ENCODE measurements around the gene WIPF3.
"Not testable (repeated sequence)": the region's sequence is repeated elsewhere in the genome, so short reads cannot be mapped to it uniquely, and the experiment has no call there.

WIPF3 gene

GRCh38 chr7:29866490-29866930 is 60.2 kb downstream of the WIPF3 start:
- in situ Hi-C loops (cut with MboI; ENCODE audit: low pct_unique_long_range_greater_than_20kb, low sequenced_read_pairs) = no loop called here
- DNase-seq = no peak

DNA sequence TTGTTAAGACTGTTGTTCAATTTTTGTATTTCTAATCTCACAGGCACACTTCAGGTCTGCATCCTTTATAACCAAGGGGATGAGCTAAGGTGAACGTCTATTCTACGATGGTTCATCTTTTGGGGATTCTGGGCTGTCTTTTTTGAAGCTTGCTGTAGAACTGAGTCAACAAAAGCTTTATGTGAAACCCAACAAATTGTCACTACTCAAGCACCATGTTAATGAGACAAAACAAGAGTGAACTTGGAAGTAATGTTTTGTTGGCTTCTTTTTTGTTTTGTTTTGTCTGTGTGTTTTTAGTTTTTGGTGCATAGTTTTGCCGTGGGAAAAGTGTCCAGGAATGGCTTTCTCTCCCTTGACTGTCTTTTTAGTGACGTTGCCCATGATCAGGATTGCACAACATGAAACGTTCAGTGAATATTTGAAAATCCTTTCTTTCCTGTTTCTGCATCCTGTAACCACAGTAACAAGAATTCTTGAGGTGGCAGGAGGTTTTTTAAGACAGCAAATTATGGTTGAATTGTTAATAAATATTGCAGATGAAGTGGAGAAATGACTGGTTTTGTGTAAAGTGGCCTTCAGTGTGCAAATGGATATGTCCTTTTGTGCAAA is 65.6 kb downstream of the WIPF3 start:
- in situ Hi-C loops (cut with MboI; ENCODE audit: low pct_unique_long_range_greater_than_20kb, low sequenced_read_pairs) = no loop called here
- DNase-seq = no peak

GRCh38 chr7:29873644-29874294 is 67.5 kb downstream of the WIPF3 start:
- DNase-seq = no peak
- in situ Hi-C loops (cut with MboI; ENCODE audit: low pct_unique_long_range_greater_than_20kb, low sequenced_read_pairs) = no loop called here

DNA sequence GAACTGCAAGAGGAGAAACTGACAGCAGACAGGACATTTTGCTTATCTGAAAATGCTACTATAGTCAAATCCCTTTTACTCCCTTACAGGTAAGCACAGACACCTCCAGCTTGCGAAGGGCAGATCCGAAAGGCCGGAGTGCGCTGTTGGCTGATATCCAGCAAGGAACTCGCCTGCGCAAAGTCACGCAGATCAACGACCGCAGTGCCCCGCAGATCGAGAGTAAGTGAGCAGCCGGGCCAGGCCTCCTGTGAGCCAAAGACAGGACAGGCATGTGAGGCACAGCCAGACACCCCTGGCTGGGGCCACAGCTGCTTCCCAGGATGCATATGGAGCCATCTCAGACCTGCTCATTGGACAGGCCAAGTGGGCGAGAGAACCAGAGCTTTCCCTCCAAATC is 69.4 kb downstream of the WIPF3 start:
- no peak for DNase-seq
- in situ Hi-C loops (cut with MboI; ENCODE audit: low pct_unique_long_range_greater_than_20kb, low sequenced_read_pairs) = no loop called here

DNA sequence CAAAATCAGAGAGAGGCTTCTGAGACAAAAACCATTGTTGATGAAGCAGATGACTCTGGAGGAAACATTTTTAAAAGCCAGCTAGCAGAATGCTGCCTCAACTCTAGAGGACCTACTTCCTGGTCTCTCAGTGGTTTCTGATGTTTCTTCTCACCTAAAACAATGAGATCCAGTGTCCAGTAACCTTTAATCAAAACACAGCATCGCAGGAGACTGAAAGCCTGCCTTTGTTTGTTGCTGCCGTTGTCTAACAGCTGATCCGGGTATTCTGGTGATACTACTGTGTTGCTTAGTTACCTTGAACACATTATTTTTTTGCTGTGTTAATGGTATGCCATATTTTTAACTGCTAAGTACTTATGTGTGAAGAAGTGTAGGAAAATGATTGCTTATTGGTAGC is 70.9 kb downstream of the WIPF3 start:
- in situ Hi-C loops (cut with MboI; ENCODE audit: low pct_unique_long_range_greater_than_20kb, low sequenced_read_pairs) = no loop called here
- no peak for DNase-seq

DNA sequence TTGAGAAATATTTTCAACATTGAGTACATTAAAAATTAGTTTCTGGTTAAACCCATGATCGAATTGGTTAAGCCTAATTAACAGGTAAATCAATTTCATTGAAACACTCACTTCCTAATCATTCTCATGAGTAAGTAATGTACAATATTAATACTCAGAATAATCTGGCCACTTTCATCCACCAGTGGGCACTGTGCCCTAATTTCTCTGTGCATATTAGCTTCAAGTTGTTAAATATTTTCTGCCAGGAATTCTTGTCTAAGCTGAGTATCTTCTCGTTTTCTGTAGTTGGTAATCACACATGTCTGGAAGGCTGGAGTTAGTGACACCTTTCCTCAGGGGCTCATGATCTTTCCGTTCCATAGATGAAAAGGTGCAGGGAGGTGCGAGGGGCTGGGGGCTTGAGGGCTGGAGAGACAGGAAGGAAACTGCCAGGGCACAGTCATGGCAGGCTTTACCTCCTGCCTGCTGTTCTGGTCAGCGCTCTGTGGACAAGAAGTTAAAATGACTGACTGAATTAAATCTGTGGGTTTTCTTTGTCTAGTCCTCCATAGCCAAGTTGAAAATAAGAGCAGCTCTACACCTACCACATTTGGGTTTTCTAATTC is 71.9 kb downstream of the WIPF3 start:
- in situ Hi-C loops (cut with MboI; ENCODE audit: low pct_unique_long_range_greater_than_20kb, low sequenced_read_pairs) = no loop called here
- DNase-seq = peak; percentile 52

GRCh38 chr7:29879609-29880008 is 73.3 kb downstream of the WIPF3 start:
- in situ Hi-C loops (cut with MboI; ENCODE audit: low pct_unique_long_range_greater_than_20kb, low sequenced_read_pairs) = no loop called here
- DNase-seq = no peak

DNA sequence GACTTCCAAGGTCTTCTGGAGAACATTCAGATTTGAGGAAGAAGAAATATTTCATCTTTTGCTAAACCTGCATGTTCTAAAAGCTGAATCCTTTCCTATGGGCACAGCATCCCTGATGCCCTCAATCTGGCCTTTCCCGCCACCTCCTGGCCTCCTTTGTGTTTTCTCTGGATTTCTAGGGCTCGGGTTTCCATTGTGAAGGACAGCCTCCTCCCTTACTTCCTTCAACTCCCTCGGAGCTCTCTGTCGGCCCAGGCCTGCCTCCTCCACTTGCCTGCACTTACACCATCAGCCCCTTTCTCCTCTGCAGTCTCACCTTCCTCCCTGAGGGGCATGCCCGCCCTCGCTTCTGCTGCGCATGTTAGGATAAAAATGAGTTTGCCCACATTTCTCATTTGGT is 75.4 kb downstream of the WIPF3 start:
- in situ Hi-C loops (cut with MboI; ENCODE audit: low pct_unique_long_range_greater_than_20kb, low sequenced_read_pairs) = no loop called here
- no peak for DNase-seq

- in situ Hi-C loops (cut with MboI; ENCODE audit: low pct_unique_long_range_greater_than_20kb, low sequenced_read_pairs) = no loop called here
- no peak for DNase-seq
Observed at GRCh38 chr7:29882481-29882880, 76.2 kb downstream of the WIPF3 start.

- DNase-seq = no peak
- in situ Hi-C loops (cut with MboI; ENCODE audit: low pct_unique_long_range_greater_than_20kb, low sequenced_read_pairs) = no loop called here
Observed at GRCh38 chr7:29883462-29884398, 77.4 kb downstream of the WIPF3 start.

- no peak for DNase-seq
- in situ Hi-C loops (cut with MboI; ENCODE audit: low pct_unique_long_range_greater_than_20kb, low sequenced_read_pairs) = no loop called here
Observed at GRCh38 chr7:29884399-29885272, 78.3 kb downstream of the WIPF3 start.

- no peak for DNase-seq
- in situ Hi-C loops (cut with MboI; ENCODE audit: low pct_unique_long_range_greater_than_20kb, low sequenced_read_pairs) = no loop called here
Observed at GRCh38 chr7:29885626-29886025, 79.3 kb downstream of the WIPF3 start.

GRCh38 chr7:29886827-29887226 is 80.5 kb downstream of the WIPF3 start:
- in situ Hi-C loops (cut with MboI; ENCODE audit: low pct_unique_long_range_greater_than_20kb, low sequenced_read_pairs) = no loop called here
- DNase-seq = no peak

DNA sequence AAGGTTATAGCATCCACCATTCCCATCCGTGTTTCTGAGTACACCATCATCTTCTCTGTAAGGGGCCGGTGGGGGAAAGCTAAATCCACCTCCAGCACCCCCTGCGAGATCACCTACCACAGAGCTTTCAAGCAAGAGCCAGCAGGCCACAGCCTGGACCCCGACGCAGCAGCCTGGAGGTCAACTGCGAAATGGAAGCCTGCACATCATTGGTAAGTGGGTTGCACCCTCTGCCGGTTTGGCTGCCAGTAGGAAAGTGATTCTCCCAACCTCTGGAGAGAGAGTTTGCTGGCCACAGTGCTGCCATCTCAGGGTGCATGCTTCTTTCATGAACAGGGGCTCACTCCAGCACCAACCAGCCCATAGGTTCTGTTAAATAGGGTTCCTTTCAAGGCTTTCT is 81.7 kb downstream of the WIPF3 start:
- in situ Hi-C loops (cut with MboI; ENCODE audit: low pct_unique_long_range_greater_than_20kb, low sequenced_read_pairs) = no loop called here
- DNase-seq = no peak

DNA sequence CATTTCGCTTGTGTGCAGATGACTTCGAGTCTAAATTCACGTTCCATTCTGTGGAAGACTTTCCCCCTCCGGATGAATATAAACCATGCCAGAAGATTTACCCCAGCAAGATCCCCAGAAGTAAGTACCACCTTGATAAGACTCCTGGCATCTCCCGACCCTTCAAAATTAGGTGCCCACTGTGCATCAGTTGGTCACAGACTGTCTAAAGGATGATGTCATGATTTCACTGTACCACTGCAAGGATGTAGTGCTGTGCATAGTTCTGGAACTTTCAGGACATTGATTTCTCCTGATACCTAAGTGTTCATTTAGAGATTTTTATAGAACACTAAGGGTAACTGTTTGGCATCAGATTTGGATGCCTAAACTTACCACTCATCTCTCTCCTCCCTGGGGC is 83.0 kb downstream of the WIPF3 start:
- no peak for DNase-seq
- in situ Hi-C loops (cut with MboI; ENCODE audit: low pct_unique_long_range_greater_than_20kb, low sequenced_read_pairs) = no loop called here

- in situ Hi-C loops (cut with MboI; ENCODE audit: low pct_unique_long_range_greater_than_20kb, low sequenced_read_pairs) = no loop called here
- no peak for DNase-seq
Observed at GRCh38 chr7:29890251-29890650, 83.9 kb downstream of the WIPF3 start.

DNA sequence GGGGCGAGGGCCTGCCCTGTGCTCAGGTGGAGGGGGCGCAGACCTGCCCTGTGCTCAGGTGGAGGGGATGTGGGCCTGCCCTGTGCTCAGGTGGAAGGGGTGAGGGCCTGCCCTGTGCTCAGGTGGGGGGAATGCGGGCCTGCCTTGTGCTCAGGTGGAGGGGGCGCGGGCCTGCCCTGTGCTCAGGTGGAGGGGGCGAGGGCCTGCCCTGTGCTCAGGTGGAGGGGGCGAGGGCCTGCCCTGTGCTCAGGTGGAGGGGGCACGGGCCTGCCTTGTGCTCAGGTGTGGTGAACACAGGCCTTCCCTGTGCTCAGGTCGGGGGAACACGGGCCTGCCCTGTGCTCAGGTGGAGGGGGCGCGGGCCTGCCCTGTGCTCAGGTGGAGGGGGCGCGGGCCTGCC is 84.5 kb downstream of the WIPF3 start:
- DNase-seq; in situ Hi-C loops (cut with MboI; ENCODE audit: low pct_unique_long_range_greater_than_20kb, low sequenced_read_pairs): not testable (repeated sequence)

- no peak for DNase-seq
- in situ Hi-C loops (cut with MboI; ENCODE audit: low pct_unique_long_range_greater_than_20kb, low sequenced_read_pairs) = no loop called here
Observed at GRCh38 chr7:29891766-29892165, 85.5 kb downstream of the WIPF3 start.

DNA sequence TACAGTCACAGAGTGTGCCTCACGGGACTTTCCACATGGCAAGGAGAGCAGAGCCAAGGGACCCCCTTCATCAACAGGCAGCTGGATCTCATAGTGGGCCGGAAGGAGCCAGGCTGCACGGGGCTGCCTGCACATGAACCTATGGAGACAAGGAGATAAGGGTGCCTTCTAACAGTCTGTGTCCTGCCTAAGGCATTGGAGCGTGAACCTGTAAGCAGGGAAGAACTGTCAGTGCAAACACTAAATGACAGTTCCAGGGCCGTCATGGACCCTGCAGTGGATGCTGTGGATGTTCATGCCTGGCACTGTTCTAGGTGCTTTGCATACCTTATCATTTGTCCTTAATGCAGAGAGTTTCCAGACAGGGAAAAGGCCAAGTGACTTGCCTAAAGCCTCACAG is 85.9 kb downstream of the WIPF3 start:
- in situ Hi-C loops (cut with MboI; ENCODE audit: low pct_unique_long_range_greater_than_20kb, low sequenced_read_pairs) = no loop called here

More for the DNA sequence above, 85.9 kb downstream of the WIPF3 start:
- DNase-seq = no peak
